ENCODE data around the gene SELENOM. TPM values are rescaled to one million over a fixed set of nuclear protein-coding genes. Genes with fewer than 3 reads are reported as not detected.

Gene SELENOM
- polyA plus RNA-seq, 1 donor from 2014 or later, result 6.6 TPM

- Histone ChIP-seq H3K79me2 (replicated peaks; ENCODE audit: insufficient read depth, low read length) (no peaks in the 10 kb centered on the region), H3K4me3 (ENCODE audit: low read length) (no peak overlapping the region), H4K20me1 (ENCODE audit: insufficient read depth) (no peaks in the 10 kb centered on the region), H3K4me2 (ENCODE audit: low read length) (no peak overlapping the region), H3K27ac (ENCODE audit: low read length) (no peak overlapping the region), H3K9me2 (ENCODE audit: insufficient read depth, low read length) (no peaks in the 10 kb centered on the region), H3K27me3 (ENCODE audit: insufficient read depth, low read depth, low read length) (no peaks in the 10 kb centered on the region), H3F3A (ENCODE audit: insufficient read depth, low read length, poor library complexity, severe bottlenecking) (no peaks in the 10 kb centered on the region), H2AFZ (ENCODE audit: low read depth, low read length) (no peak overlapping the region), H3K36me3 (ENCODE audit: insufficient read depth, low read length) (no peaks in the 10 kb centered on the region), H3K9ac (ENCODE audit: low read length) (no peak overlapping the region), H3K9me3 (ENCODE audit: low read length) (no peaks in the 10 kb centered on the region)
- no peak for TF ChIP-seq EZH2 (IDR thresholded peaks at IDR 0.05; ENCODE audit: borderline replicate concordance, insufficient read depth, low read length, poor library complexity, severe bottlenecking)
- TF ChIP-seq MXI1 (conservative IDR thresholded peaks at IDR 0.05; ENCODE audit: poor library complexity, severe bottlenecking), result no peak
These were observed 44.5 kb upstream of the SELENOM start for GRCh38 chr22:31151872-31152271.

GRCh38 chr22:31150615-31151014 lies 43.2 kb upstream of the SELENOM start:
- H2AFZ ChIP-seq (ENCODE audit: low read depth, low read length), result no peak overlapping the region
- H3K4me2 ChIP-seq (ENCODE audit: low read length), result no peak overlapping the region
- TF ChIP-seq EP300 (conservative IDR thresholded peaks at IDR 0.05; ENCODE audit: poor library complexity, severe bottlenecking) (no peak), EZH2 (IDR thresholded peaks at IDR 0.05; ENCODE audit: borderline replicate concordance, insufficient read depth, low read length, poor library complexity, severe bottlenecking) (no peak), RAD21 (conservative IDR thresholded peaks at IDR 0.05) (no peak), REST (IDR thresholded peaks at IDR 0.05; ENCODE audit: borderline replicate concordance) (no peak), TAF1 (IDR thresholded peaks at IDR 0.05; ENCODE audit: low read depth) (no peak), POLR2AphosphoS5 (IDR thresholded peaks at IDR 0.05) (no peak), CTCF (IDR thresholded peaks at IDR 0.05; ENCODE audit: poor library complexity, severe bottlenecking) (no peak), MXI1 (conservative IDR thresholded peaks at IDR 0.05; ENCODE audit: poor library complexity, severe bottlenecking) (no peak), SMC3 (conservative IDR thresholded peaks at IDR 0.05; ENCODE audit: poor library complexity) (no peak)
- H3K36me3 ChIP-seq (ENCODE audit: insufficient read depth, low read length), result no peaks in the 10 kb centered on the region
- no peaks in the 10 kb centered on the region for H3K79me2 ChIP-seq (replicated peaks; ENCODE audit: insufficient read depth, low read length)
- no peaks in the 10 kb centered on the region for H3K9me2 ChIP-seq (ENCODE audit: insufficient read depth, low read length)
- no peaks in the 10 kb centered on the region for H3K9me3 ChIP-seq (ENCODE audit: low read length)
- H3F3A ChIP-seq (ENCODE audit: insufficient read depth, low read length, poor library complexity, severe bottlenecking), result no peaks in the 10 kb centered on the region
- H3K4me3 ChIP-seq (ENCODE audit: low read length), result no peak overlapping the region
- H3K9ac ChIP-seq (ENCODE audit: low read length), result no peak overlapping the region
- no peaks in the 10 kb centered on the region for H3K27me3 ChIP-seq (ENCODE audit: insufficient read depth, low read depth, low read length)
- H3K27ac ChIP-seq (ENCODE audit: low read length), result no peak overlapping the region
- no peaks in the 10 kb centered on the region for H4K20me1 ChIP-seq (ENCODE audit: insufficient read depth)

Data from neural cell (in vitro differentiated cells).